Measurements from ENCODE around the gene NEXMIF. TPM values are rescaled to one million over a fixed set of nuclear protein-coding genes. Genes with fewer than 3 reads are reported as not detected.

The NEXMIF gene
- total RNA-seq, 2 donors from 2014 or later = 1.8 to 1.9 TPM

GRCh38 chrX:74940414-74940813 is 15.2 kb upstream of the NEXMIF start:
- peaks cover 64% of the 10 kb centered on the region for H3K9me3 Mint-ChIP-seq
- H3K4me1 Mint-ChIP-seq = no peaks in the 10 kb centered on the region

DNA sequence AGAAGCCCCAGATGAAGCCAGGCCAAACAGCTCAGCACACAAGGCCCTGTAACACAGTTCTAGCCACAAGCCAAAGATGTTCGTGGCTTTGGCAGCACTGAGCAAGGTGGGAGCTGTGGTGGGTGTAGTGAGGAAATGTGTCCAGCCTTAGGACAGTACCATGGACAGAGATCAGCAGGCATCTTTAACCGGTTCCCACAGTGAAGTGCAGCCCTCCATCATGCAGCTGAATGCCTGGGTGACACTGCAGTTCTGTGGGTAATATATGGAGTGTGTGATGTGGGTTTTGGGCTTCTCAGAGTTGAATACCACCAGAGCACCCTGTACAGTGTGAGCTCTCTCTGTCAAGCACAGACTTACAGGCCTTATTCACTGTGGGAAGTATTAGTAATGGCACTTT is 6.0 kb upstream of the NEXMIF start:
- H3K27me3 ChIP-seq (ENCODE audit: control insufficient read depth, insufficient read depth, low read length, poor library complexity, severe bottlenecking) = peaks cover 8% of the 10 kb centered on the region
- Mint-ChIP-seq H3K36me3 (ENCODE audit: low read depth) (no peaks in the 10 kb centered on the region), H3K4me1 (no peaks in the 10 kb centered on the region), H3K27me3 (ENCODE audit: insufficient read depth) (peaks cover 8% of the 10 kb centered on the region), H3K9me3 (peaks cover 34% of the 10 kb centered on the region), H3K4me3 (no peak overlapping the region), H3K27ac (no peak overlapping the region)
- no peak for TF ChIP-seq CTCF (conservative IDR thresholded peaks at IDR 0.05)
- no peak overlapping the region for H3K9ac ChIP-seq (ENCODE audit: extremely low read depth, low read length, poor library complexity, severe bottlenecking)
- H3K4me3 ChIP-seq (ENCODE audit: low read length) = no peak overlapping the region
- no peaks in the 10 kb centered on the region for H3K9me3 ChIP-seq (ENCODE audit: control insufficient read depth, low read length)
- DNase-seq = peak; percentile 57
- no peaks in the 10 kb centered on the region for H3K4me1 ChIP-seq (ENCODE audit: control insufficient read depth, insufficient read depth, low read length)
- H3K27ac ChIP-seq (ENCODE audit: low read depth, low read length) = no peak overlapping the region
- H3K36me3 ChIP-seq (ENCODE audit: control insufficient read depth, insufficient read depth, low read length) = no peaks in the 10 kb centered on the region
- WGBS, 2 experiments (ENCODE audit: insufficient coverage in 1 of 2, insufficient read length in 1 of 2) = 41% methylated on average over 2 of the region's 2 CpGs; no CpG with 5 or more reads in 1 of the 2 experiments

More at GRCh38 chrX:74940414-74940813, 15.2 kb upstream of the NEXMIF start:
- no peaks in the 10 kb centered on the region for H3K27me3 ChIP-seq (ENCODE audit: control insufficient read depth, insufficient read depth, low read length, poor library complexity, severe bottlenecking)
- no peaks in the 10 kb centered on the region for H3K4me1 ChIP-seq (ENCODE audit: control insufficient read depth, insufficient read depth, low read length)
- Mint-ChIP-seq H3K4me3 (no peak overlapping the region), H3K27me3 (ENCODE audit: insufficient read depth) (no peaks in the 10 kb centered on the region), H3K27ac (no peak overlapping the region), H3K36me3 (ENCODE audit: low read depth) (no peaks in the 10 kb centered on the region)
- no peak overlapping the region for H3K9ac ChIP-seq (ENCODE audit: extremely low read depth, low read length, poor library complexity, severe bottlenecking)
- H3K27ac ChIP-seq (ENCODE audit: low read depth, low read length) = no peak overlapping the region
- H3K4me3 ChIP-seq (ENCODE audit: low read length) = no peak overlapping the region
- 75% methylated on average over 1 of the region's 1 CpG; no CpG with 5 or more reads in 1 of the 2 experiments for WGBS, 2 experiments (ENCODE audit: insufficient coverage in 1 of 2, insufficient read length in 1 of 2)
- H3K9me3 ChIP-seq (ENCODE audit: control insufficient read depth, low read length) = no peaks in the 10 kb centered on the region
- H3K36me3 ChIP-seq (ENCODE audit: control insufficient read depth, insufficient read depth, low read length) = no peaks in the 10 kb centered on the region
- DNase-seq = no peak
- no peak for TF ChIP-seq CTCF (conservative IDR thresholded peaks at IDR 0.05)

GRCh38 chrX:74924449-74925224 is 615 bp downstream of the NEXMIF start:
- Histone ChIP-seq H3K4me1 (ENCODE audit: control insufficient read depth, insufficient read depth, low read length) (no peaks in the 10 kb centered on the region), H3K9ac (ENCODE audit: extremely low read depth, low read length, poor library complexity, severe bottlenecking) (peak overlapping the region; percentile 15)
- peak overlapping the region; percentile 77 for H3K27ac Mint-ChIP-seq

More at GRCh38 chrX:74924449-74925224, 615 bp downstream of the NEXMIF start:
- Mint-ChIP-seq H3K4me3 (peak overlapping the region; percentile 67), H3K9me3 (peaks cover 59% of the 10 kb centered on the region), H3K36me3 (ENCODE audit: low read depth) (no peaks in the 10 kb centered on the region), H3K27me3 (ENCODE audit: insufficient read depth) (peaks cover 49% of the 10 kb centered on the region), H3K4me1 (no peaks in the 10 kb centered on the region)
- TF ChIP-seq CTCF (conservative IDR thresholded peaks at IDR 0.05) = no peak
- H3K4me3 ChIP-seq (ENCODE audit: low read length) = peak overlapping the region; percentile 73
- peaks cover 29% of the 10 kb centered on the region for H3K27me3 ChIP-seq (ENCODE audit: control insufficient read depth, insufficient read depth, low read length, poor library complexity, severe bottlenecking)
- H3K36me3 ChIP-seq (ENCODE audit: control insufficient read depth, insufficient read depth, low read length) = no peaks in the 10 kb centered on the region
- no peak overlapping the region for H3K27ac ChIP-seq (ENCODE audit: low read depth, low read length)
- peak; percentile 81 for DNase-seq
- WGBS, 2 experiments (ENCODE audit: insufficient coverage in 1 of 2, insufficient read length in 1 of 2) = 0% methylated on average over 81 of the region's 81 CpGs; no CpG with 5 or more reads in 1 of the 2 experiments
- no peaks in the 10 kb centered on the region for H3K9me3 ChIP-seq (ENCODE audit: control insufficient read depth, low read length)

Measured in endodermal cell (in vitro differentiated cells).